Peyer's patch (tissue), 4 donors: ENCODE data around the gene UBE2L6.

Experiments used
- POLR2A ChIP-seq, 2 donors: fragments of 450-650 bp; IDR thresholded peaks; one replicate each; pipeline ENCODE4 v1.5.1; 2017; ENCODE audit warnings: antibody characterized with exemption in 2 of 2, mild to moderate bottlenecking in 2 of 2, moderate library complexity in 2 of 2
- TF ChIP-seq, protein P1 (sequence below), 6 experiments: fragments of 450-650 bp in 4 of 6; fragments of 200-600 bp in 2 of 6; sonication (generic) in 1 of 6; IDR thresholded peaks; one replicate each; pipeline ENCODE4 v1.5.1; 2017 to 2019; ENCODE audit warnings: antibody characterized with exemption in 6 of 6, mild to moderate bottlenecking in 3 of 6, moderate library complexity in 1 of 6

- TF ChIP-seq, protein P1, sequence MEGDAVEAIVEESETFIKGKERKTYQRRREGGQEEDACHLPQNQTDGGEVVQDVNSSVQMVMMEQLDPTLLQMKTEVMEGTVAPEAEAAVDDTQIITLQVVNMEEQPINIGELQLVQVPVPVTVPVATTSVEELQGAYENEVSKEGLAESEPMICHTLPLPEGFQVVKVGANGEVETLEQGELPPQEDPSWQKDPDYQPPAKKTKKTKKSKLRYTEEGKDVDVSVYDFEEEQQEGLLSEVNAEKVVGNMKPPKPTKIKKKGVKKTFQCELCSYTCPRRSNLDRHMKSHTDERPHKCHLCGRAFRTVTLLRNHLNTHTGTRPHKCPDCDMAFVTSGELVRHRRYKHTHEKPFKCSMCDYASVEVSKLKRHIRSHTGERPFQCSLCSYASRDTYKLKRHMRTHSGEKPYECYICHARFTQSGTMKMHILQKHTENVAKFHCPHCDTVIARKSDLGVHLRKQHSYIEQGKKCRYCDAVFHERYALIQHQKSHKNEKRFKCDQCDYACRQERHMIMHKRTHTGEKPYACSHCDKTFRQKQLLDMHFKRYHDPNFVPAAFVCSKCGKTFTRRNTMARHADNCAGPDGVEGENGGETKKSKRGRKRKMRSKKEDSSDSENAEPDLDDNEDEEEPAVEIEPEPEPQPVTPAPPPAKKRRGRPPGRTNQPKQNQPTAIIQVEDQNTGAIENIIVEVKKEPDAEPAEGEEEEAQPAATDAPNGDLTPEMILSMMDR (IDR thresholded peaks at IDR 0.05), result no peak
- TF ChIP-seq POLR2A (IDR thresholded peaks at IDR 0.05), result no peak
Measured at GRCh38 chr11:57614234-57614772, 46.8 kb upstream of the UBE2L6 start.
